ENCODE data around the gene PEX12.

DNA sequence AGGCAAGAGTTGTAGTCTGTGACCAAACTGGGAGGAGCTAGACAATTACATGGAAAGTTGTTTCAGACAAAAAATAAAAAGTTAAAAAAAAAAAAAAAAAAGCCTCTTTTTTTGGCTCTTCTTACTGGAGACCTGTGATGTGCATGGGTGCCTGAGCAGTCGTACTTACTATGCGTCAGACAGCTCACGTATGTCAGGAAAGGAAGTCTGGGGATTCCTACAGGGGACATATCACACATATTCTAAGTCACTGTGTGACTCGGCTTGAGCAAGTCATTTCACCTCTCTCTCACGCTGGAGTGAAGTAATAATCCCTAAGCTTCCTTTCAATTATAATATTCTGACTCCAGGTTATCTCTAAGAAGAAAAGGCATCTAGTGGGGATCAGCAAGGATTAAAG lies 23.7 kb downstream of the PEX12 start:
- TF ChIP-seq, protein P1, sequence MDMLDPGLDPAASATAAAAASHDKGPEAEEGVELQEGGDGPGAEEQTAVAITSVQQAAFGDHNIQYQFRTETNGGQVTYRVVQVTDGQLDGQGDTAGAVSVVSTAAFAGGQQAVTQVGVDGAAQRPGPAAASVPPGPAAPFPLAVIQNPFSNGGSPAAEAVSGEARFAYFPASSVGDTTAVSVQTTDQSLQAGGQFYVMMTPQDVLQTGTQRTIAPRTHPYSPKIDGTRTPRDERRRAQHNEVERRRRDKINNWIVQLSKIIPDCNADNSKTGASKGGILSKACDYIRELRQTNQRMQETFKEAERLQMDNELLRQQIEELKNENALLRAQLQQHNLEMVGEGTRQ (IDR thresholded peaks at IDR 0.05; ENCODE audit: low read depth, low read length), result no peak
- TF ChIP-seq BHLHE40 (IDR thresholded peaks at IDR 0.05; ENCODE audit: low read depth, low read length), result no peak
- TF ChIP-seq, protein P2, sequence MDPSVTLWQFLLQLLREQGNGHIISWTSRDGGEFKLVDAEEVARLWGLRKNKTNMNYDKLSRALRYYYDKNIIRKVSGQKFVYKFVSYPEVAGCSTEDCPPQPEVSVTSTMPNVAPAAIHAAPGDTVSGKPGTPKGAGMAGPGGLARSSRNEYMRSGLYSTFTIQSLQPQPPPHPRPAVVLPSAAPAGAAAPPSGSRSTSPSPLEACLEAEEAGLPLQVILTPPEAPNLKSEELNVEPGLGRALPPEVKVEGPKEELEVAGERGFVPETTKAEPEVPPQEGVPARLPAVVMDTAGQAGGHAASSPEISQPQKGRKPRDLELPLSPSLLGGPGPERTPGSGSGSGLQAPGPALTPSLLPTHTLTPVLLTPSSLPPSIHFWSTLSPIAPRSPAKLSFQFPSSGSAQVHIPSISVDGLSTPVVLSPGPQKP (IDR thresholded peaks at IDR 0.05; ENCODE audit: borderline replicate concordance, low read depth, low read length), result no peak

All from IMR-90 (cell line).